Type B pancreatic cell (in vitro differentiated cells): ENCODE measurements around the gene MESD. TPM values are rescaled to one million over a fixed set of nuclear protein-coding genes. Genes with fewer than 3 reads are reported as not detected.

Source experiments
- DNase-seq: peaks from one replicate; pipeline ENCODE4 v3.0.0; 2021; ENCODE audit warnings: mixed read lengths; ENCODE audit not compliant: unreplicated experiment; ENCODE audit errors: extremely low spot score
- H3K27ac Mint-ChIP-seq: 2 replicates; pipeline ENCODE4 v1.8.0; 2021; ENCODE audit warnings: mild to moderate bottlenecking, mixed read lengths
- H3K27me3 Mint-ChIP-seq: 2 replicates; pipeline ENCODE4 v1.8.0; 2021; ENCODE audit warnings: mixed read lengths
- H3K36me3 Mint-ChIP-seq: 2 replicates; pipeline ENCODE4 v1.8.0; 2021; ENCODE audit warnings: mixed read lengths
- H3K4me1 Mint-ChIP-seq: one replicate; pipeline ENCODE4 v1.8.0; 2021; ENCODE audit warnings: mixed read lengths; ENCODE audit not compliant: unreplicated experiment
- H3K4me3 Mint-ChIP-seq: 2 replicates; pipeline ENCODE4 v1.8.0; 2021; ENCODE audit warnings: mild to moderate bottlenecking, mixed read lengths
- H3K9me3 Mint-ChIP-seq: 2 replicates; pipeline ENCODE4 v1.8.0; 2021; ENCODE audit warnings: mixed read lengths
- CTCF ChIP-seq: fragments of 200-600 bp; sonication (generic); conservative IDR thresholded peaks from 2 replicates; pipeline ENCODE4 v1.5.0; 2021; ENCODE audit warnings: antibody characterized with exemption, mild to moderate bottlenecking
- total RNA-seq: library from RNA; stranded (reverse); gene quantifications from 2 replicates; pipeline ENCODE4 v1.2.1, GENCODE V29; 2021; ENCODE audit warnings: low replicate concordance

MESD gene
- total RNA-seq, 1 donor from 2014 or later = 36.6 TPM

- Mint-ChIP-seq H3K27me3 (no peaks in the 10 kb centered on the region), H3K9me3 (no peaks in the 10 kb centered on the region), H3K4me3 (no peak overlapping the region), H3K36me3 (peaks cover 17% of the 10 kb centered on the region), H3K4me1 (peaks cover 9% of the 10 kb centered on the region), H3K27ac (no peak overlapping the region)
- DNase-seq = no peak
- no peak for TF ChIP-seq CTCF
These were observed 50.4 kb downstream of the MESD start for GRCh38 chr15:80939216-80939615.

GRCh38 chr15:80937718-80938117, 51.9 kb downstream of the MESD start:
- H3K27me3 Mint-ChIP-seq = no peaks in the 10 kb centered on the region
- no peak for DNase-seq
- no peaks in the 10 kb centered on the region for H3K9me3 Mint-ChIP-seq
- no peak overlapping the region for H3K4me3 Mint-ChIP-seq
- no peak overlapping the region for H3K27ac Mint-ChIP-seq
- TF ChIP-seq CTCF = no peak
- H3K4me1 Mint-ChIP-seq = peaks cover 9% of the 10 kb centered on the region
- peaks cover 13% of the 10 kb centered on the region for H3K36me3 Mint-ChIP-seq

- Mint-ChIP-seq H3K36me3 (peaks cover 8% of the 10 kb centered on the region), H3K9me3 (no peaks in the 10 kb centered on the region), H3K4me1 (peaks cover 9% of the 10 kb centered on the region), H3K4me3 (no peak overlapping the region), H3K27me3 (no peaks in the 10 kb centered on the region), H3K27ac (no peak overlapping the region)
- no peak for DNase-seq
- TF ChIP-seq CTCF = no peak
These were observed 53.1 kb downstream of the MESD start for GRCh38 chr15:80936288-80937078.

- H3K27me3 Mint-ChIP-seq = no peaks in the 10 kb centered on the region
- H3K9me3 Mint-ChIP-seq = no peaks in the 10 kb centered on the region
- peaks cover 7% of the 10 kb centered on the region for H3K36me3 Mint-ChIP-seq
- H3K4me1 Mint-ChIP-seq = peaks cover 9% of the 10 kb centered on the region
- no peak overlapping the region for H3K27ac Mint-ChIP-seq
- no peak overlapping the region for H3K4me3 Mint-ChIP-seq
- no peak for TF ChIP-seq CTCF
- no peak for DNase-seq
These were observed 54.8 kb downstream of the MESD start for GRCh38 chr15:80934761-80935221.

- peaks cover 13% of the 10 kb centered on the region for H3K36me3 Mint-ChIP-seq
- H3K4me3 Mint-ChIP-seq = no peak overlapping the region
- peaks cover 9% of the 10 kb centered on the region for H3K4me1 Mint-ChIP-seq
- no peaks in the 10 kb centered on the region for H3K9me3 Mint-ChIP-seq
- H3K27me3 Mint-ChIP-seq = no peaks in the 10 kb centered on the region
- TF ChIP-seq CTCF = no peak
- H3K27ac Mint-ChIP-seq = no peak overlapping the region
- DNase-seq = no peak
These were observed 56.6 kb downstream of the MESD start for GRCh38 chr15:80932989-80933388.
